ENCODE data around the gene MAN1C1. TPM values are rescaled to one million over a fixed set of nuclear protein-coding genes. Genes with fewer than 3 reads are reported as not detected.

Gene MAN1C1
- 1.6 and 2.8 TPM in 2 replicates for total RNA-seq (2014; rRNA removed; shearing (Covaris generic))

DNA sequence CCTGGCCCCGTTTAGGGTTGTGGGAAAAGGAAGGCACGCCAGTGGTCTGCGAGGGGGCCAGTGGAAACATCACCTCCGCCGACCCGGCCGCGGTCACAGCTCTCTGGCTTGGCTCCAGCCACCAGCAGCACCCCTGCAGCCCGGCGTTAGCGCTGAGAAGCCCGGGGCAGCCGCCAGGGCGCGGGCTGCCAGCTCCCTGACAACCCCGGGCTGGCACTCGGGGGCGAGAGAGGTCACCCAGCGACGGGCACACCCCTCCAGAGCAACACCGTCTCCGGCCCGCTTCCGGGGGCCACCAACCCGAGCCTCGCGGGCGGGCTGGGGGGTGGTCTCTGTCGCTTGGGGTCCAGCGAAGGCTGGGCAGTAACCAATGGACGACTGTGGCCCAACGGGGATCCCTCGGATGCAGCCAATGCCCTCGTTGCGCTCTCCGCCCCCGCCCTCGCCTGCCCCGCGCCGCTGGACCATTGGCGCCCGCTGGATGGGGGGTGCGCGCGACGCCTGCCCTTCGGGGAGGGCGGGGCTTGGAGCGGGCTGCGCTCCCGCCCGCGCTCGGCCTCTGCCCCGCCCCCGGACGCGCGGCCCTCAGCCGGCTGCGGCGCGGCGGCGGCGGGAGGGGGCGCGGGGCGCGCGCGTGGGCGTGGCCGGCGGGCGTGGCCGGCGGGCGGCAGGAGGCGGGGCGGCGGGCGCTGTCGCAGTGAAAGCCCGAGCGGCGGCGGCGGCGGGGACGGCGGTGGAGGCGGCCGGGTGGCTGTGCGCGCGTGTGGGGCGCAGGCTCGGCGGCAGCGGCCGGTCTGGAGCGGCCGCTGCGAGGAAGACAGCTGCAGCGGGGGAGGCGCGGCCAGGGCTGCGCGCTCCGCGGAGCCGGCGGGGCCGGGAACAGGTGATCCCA lies at the start of gene MAN1C1:
Gene MAN1C1 (plus strand): TSS at position 697 of the 892 bp plus-strand sequence. CDS start 1,007 bp downstream, outside the sequence.
- DNase-seq (ENCODE audit: low read depth), result peak; percentile 85

DNA sequence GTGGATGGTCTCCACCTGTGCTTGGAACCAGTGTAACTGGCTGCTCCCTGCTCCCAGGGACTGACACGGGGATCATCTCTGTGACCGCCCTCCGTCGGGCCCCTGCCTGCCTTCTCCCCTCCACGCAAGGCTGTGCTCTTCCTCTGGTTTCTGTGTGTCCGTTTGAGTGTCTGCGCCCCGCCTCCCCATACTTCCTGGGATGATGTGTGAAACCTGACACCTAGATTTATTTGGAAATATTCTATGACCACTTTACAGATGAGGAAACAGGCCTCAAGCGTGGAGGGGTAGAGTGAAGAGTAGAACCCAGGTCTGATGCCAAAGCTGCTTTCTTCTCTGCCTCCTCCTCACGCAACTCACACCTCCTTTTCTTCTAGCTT lies 48.9 kb upstream of the MAN1C1 start:
- no peak for DNase-seq (ENCODE audit: low read depth)

DNA sequence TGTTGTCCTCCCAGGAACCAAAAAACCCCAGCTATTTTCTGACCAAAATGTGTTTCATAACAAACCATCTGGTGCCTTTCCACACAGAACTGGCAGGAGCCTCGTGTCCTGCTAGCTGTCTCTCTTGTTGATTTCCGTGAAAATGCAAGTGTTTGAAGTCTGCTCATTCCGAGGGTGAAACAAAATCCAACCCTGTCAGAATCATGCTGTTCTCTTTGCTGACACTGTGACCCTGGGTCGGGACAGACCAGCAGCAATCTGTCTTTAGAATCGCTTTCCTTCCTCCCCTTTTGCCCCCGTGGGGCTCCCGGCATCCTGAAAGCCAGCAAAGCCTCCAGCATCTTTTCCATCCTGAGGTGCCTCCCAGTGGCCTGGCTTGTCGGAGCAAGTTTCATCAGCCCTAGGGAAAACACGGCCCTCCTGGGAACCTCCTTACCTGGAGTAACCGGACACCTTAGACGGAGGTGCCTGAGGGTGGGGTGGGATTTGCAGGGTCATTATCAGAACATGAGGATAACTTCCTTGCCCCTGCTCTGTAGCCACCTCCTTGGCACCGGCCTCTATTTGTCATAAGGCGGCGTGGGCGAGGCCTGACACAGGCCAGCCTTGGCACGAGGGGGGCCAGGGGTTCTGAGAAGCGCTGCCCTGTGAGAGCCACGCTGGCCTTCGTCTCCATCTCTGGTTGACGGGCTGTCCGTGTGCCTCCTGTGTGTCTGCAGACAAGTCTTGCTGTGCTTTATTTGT lies 48.3 kb upstream of the MAN1C1 start:
- DNase-seq (ENCODE audit: low read depth), result peak; percentile 90

DNA sequence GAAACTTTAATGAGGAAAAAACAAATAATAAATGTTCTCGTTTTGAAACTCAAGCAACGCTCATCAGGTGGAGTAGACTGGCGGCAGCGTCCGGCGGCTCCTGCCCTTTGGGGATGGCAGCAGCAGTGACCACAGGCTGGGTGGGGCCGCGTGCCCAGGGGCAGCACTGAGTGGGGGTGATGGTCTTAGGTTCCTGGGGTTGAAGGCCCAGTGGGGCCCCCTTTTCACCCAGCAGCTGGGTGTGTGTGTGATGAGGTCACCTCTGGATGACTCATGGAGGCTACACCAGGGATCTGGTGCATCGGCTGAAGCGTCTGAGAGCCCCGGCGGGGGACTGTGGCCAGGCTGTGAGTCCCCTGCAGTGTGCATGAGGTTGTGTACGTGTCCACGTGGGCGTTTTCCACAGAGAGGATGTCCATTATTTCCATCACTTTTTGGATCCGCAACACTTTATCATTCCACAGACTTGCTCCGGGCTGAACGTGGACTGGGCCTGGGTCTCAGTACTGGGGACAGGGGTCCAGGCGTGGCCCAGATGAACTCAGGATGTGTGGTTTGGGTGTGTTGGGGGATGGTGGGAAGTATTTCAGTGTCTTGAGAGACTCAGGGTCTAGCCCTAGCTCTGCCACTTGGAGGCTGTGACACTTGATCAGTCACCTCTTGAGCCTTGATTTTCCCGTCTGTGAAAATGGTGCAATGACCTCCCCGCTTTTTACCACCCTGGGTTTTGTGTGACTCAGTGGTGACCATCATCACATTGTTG lies 47.6 kb upstream of the MAN1C1 start:
- peak; percentile 96 for DNase-seq (ENCODE audit: low read depth)

DNA sequence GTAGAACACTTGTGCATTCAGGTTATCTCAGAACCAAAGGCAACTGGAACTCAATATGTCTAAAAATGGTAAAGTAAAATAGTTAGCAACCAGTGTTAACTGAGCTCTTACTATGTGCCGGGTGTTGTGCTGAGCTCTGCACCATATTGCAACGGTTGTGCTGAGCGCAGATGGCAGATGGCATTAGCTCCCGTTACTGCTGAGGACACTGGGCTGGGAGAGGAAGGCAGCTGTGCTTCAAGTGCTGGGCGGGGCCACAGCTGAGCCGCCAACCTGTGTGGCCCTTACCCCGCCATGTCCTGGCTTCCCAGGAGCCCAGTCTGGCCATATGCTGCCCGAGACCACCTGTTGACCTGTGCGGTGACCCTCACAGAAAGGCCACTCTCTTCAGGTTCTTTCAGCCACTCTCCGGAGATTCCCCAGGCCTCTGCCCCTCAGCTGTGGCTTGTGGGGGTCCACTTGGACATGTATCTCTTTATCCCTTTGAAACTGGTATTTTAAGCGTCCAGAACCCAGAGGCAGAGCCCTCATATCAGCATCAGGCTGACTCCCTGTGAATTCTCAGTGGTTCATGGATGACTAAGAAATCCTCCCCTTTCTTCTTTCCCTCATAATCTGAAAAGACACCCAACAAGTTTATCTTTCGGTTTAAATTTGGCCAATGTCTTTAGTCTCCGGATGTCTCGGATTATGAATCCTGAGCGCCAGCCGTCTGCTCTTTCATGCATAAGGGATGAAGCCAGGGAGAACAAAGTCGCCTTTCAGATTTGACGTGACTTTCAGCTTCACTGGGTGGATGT lies 46.8 kb upstream of the MAN1C1 start:
- DNase-seq (ENCODE audit: low read depth), result peak; percentile 94

DNA sequence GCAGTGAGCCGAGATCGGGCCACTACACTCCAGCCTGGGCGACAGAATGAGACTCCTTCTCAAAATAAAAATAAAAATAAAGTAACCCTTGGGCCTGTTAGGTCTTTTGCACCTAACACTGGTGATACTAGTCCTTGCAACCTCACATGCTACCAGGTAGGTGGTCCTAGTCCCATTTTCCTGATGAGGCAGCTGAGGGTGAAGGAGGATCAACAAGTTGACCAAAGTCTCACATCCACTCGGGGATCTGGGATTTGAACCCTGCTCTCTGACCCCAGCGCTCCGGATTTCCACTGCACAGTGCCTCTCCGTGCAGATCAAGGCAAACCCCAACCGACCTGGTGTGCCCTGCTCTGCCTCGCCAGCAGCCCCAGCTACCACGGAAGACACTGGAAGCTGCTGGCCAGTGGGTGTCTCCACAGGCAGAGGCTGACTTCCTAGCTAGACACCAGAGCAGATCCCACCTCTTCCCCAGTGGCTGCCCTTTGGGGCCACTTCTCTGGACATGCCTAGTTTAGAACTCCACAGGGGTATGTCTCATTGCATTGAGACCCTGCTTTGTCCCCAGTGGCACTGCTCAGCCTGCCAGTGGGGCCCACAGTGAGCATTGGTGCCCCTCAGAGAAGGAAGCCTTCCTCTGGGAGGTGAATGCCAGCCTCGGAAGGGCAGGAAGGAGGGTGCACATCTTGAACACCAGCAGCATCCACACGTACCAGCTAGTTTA lies 45.6 kb upstream of the MAN1C1 start:
- DNase-seq (ENCODE audit: low read depth), result no peak

DNA sequence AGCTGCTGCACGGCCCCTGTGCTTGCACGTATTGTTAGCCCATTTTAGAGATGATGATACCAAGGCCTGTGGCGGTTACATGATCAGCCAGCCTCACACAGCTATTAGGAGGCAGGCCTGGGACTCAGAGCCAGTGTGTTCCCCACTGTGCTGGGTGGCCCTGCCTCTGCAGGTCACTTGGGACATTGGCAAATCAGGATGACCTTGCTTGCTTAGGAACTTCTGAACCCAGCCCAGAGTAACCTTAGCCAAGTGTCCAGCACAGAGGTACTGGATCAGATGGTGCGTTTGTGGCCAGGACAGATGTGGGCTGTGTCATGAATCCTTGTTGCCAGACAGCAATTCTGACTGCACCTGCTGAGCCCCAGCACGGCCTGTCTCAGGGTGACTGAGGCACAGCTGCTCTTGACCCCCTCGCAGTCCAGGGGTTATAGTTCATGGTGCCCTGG lies 45.0 kb upstream of the MAN1C1 start:
- DNase-seq (ENCODE audit: low read depth), result no peak

DNA sequence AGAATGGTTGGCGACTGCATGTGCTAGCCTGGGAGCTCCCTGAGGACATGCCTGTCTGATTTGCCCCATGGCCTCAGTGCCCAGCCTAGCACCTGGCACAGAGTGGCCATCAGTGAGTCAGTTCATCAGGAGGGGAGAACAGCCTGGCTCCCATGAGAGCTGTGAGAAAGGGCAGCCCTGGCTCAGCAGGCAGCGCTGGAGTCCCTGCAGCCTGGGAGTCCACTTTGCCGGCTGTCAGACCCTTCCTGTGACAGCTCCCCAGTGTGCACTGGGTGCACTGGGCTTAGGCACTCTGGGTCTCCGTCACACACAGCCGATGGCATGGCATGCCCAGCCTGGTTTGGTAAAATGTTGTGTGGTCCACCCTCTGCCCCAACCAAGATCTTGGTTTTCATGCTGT lies 44.5 kb upstream of the MAN1C1 start:
- DNase-seq (ENCODE audit: low read depth), result no peak

DNA sequence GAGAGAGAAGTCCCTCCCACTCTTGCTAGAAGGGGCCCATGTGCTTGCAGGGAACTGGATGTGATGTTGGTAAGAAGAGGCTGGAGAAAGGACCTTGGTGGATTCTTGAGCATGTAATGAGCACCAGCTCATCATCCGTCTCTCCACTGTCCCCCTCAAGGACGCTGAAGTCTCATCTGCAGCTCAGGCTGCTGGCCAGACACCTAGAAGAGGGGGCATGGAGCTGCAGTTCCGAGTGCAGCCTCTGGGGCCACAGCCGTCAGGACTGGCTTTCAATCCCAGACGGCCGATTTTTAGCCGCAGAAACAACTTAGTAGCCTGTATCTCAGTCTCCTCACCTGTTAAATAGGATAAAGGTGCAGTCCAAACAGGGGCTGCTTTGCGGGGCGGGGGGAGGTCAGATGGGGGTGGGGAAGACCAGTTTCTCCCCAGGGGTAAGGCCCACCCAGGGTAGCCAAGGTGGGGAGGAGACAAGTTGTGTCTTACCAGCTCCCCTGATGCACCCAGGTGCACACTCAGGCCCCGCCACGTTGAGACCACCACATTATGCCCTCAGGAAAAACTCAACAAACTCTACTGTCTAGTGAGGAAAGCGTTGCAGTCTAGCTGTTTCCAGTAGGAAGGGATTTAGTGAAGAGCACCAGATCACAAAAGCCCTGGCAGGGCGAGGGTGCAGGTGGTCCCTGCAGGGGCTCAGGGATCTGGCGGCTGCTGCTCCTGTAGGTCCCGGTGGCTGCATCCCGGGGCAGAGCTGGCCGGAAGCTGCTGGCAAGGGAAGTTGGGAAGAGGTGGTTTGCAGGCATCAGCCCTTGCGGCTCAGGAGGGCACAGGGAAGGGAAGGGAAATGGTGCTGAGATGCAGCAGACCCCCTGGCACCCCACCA lies 43.6 kb upstream of the MAN1C1 start:
- DNase-seq (ENCODE audit: low read depth), result peak; percentile 57

DNA sequence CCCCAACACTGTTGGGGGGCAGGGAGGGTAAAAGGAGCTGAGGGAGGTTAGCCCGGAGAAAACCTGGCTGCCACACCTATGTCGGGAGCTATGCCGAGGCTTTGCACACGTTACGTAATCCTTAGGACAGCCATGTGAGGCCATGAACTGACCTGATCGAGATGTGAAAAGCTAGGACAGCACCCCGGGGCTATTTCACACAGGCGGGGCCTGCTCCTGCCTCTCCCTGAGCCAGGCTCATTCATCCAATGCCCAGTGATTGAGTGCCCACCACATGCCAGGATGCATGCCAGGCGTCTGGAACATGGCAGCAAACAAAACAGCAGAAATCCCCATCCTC lies 43.0 kb upstream of the MAN1C1 start:
- DNase-seq (ENCODE audit: low read depth), result no peak

DNA sequence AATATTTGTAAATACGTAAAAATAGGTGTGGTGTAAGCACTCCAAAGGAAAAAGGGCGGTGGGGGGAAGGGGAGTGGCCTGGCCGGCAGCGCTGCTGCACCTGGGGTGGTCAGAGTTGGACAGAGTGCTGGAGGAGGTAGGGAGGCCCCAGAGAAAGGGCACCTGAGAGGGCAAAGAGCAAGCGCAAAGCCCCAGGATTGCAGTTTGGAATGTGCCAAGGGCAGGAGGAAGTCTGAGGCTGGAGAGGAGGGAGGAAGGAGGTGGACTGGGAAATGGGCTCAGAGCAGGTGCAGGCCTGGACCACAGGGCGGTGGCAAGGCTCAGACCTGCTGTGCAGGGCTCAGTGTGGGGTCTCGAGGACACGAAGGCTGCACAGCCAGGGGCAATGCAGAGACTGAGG lies 42.6 kb upstream of the MAN1C1 start:
- DNase-seq (ENCODE audit: low read depth), result no peak

DNA sequence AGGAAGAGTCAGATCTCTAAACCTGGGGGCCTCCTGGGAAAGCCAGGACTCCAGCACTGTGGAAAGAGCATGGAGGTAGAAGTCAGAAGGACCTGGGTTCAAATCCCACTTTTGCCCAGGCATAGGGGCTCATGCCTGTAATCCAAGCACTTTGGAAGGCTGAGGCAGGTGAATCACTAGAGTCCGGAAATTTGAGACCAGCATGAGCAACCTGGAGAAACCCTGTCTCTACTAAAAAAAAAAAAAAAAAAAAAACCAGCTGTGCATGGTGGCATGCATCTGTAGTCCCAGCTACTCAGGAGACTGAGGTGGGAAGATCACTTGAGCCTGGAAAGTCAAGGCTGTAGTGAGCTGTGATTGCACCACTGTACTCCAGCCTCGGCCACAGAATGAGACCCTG lies 41.4 kb upstream of the MAN1C1 start:
- no peak for DNase-seq (ENCODE audit: low read depth)

DNA sequence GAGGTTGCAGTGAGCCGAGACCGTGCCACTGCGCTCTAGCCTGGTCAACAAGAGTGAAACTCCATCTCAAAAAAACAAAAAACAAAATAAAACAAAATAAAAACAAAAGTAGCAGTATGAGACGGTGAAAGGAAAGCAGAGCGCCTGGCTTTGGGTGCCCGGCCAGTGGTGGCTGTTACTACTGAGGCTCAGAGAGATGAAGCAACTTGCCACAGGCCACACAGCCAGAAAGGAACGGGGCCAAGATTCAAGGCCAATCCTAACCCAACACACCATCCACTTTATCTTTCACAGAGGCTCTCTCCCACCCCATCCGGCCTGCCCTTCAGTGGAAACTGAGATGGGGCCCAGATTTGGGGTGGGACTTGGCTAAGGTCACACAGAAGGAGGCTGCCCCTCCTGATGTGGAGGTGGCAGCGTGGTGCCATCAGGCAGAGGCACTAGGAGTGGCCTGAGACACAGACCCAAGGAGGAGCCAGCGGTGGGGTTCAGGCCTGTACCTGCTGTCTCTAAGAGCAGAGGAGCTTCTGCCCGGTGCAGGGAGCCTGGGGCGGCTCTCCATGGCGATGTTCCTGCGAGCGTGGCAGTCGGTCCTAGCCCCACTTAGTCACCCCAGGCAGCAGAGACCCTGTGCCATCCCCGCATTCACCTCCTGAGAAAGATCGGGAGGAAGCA lies 40.0 kb upstream of the MAN1C1 start:
- no peak for DNase-seq (ENCODE audit: low read depth)

DNA sequence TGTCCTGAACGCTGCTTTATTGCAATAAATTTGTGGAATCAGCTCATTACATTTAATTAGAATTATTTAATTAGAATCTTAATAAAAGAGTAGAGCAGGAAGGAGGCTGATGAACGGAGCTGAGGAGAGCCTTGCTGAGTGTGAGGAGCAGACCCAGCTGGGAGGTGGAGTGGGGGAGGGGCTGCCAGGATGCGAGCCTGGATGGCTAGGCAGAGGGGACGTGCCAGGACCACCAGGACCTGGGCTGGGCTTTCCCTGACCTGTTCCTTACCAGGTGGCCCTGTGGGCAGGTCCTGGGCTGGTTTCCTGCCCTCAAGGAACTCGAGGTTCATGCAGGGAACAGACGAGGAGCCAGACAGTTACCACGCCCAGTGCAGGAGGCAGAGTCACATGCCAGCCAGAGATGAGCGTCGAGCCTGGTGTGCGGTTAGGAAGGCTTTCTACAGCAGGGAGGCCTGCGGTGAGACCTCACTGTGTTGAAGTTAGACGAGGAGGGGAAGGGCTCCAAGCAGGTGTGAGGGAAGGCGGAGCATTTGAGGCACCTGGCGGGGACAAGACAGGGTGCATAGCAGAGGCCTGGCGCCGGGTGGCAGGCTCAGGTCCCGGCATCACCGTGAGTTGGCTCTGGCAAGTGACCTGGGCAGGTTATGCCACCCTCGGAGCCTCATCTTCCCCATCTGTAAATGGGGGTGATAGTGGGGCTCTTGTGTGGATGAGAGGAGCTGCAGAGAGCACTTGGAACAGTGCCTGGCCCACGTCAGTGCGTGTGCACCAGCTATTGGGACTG lies 39.3 kb upstream of the MAN1C1 start:
- DNase-seq (ENCODE audit: low read depth), result no peak

DNA sequence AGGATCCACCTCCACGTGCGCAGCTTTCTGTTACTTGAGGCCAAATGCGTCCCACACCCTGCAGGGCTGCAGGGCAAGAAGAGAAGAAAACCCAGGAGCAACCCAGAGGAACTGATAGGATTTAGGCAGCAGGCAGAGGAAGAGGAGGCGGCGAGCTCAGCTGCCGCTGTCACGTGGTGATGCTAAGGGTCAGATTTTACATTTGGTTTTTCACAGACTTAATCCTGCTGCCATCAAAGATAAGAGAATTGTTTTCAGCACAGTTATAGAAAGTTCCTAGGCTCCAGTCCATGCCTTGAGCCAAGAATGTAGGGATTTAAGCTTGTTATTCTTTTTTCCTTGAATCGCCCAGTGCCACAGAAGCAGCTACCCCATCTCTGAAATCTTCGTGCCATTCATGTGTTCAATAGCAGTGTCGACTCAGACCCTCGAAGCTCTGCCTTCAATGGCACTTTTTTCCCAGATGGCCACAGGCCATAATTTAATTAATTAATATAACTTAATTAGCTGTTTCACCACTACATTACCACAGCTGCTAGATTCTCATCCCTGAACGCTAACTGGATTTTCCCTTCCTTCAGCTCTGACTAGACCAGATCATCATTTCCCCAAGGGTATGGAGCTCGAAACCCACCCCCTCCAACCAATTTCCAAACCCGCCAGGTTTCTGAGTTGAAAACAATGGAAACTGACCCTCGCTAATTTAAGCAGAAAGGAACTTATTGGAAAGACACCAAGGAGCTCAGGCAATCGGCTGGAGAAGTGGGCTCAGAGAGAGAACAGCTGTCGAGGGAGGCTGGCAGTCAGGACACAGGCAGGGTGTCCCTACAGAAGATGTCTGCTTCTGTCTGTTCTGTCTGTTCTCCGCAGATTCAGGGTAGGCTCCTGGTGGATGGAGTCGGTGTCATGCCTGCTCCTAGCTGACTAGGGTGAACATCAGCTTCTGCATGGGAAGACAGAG lies 37.0 kb upstream of the MAN1C1 start:
- no peak for DNase-seq (ENCODE audit: low read depth)

DNA sequence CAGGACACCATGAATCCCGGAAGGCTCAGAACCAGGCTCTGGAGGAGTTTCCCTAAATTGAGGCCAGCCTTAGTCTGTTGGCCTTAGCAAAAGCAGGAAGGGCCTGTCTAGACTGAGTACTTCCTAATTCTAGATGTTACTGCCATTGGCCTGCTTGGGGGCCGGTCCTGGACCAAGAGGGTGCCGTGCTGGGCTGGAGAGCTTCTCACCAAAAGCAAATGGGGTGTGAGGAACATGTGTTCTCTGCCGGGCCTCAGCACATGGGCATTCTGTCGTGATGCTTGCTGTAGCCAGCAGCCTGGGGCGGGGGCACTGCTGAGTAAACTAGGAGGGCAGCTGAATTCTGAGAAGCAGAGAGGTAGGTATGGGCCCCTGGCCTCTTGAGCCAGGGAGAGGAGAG lies 35.7 kb upstream of the MAN1C1 start:
- DNase-seq (ENCODE audit: low read depth), result no peak

DNA sequence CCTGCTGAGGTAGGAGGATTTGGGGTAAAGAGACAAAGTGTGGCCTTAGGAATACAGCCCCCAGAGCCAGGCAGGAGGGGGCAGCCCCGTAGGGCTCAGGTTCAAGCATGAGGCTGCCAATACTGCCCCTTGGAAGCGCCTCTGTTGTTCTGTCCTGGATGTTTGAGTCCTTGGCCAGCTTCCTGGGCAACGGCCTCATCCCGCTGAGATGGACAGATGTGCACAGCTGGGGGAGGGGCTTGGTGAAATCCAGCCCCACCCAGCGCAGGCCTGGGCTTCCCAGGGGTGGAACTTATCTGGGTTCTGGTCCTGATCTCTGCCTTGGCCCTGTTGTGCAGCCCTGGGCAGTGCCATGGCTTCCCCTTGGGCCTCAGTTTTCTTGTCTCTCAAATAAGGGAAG lies 34.8 kb upstream of the MAN1C1 start:
- DNase-seq (ENCODE audit: low read depth), result no peak

All from RPMI7951 (cell line).